ENCODE measurements around the gene MATCAP1.

DNA sequence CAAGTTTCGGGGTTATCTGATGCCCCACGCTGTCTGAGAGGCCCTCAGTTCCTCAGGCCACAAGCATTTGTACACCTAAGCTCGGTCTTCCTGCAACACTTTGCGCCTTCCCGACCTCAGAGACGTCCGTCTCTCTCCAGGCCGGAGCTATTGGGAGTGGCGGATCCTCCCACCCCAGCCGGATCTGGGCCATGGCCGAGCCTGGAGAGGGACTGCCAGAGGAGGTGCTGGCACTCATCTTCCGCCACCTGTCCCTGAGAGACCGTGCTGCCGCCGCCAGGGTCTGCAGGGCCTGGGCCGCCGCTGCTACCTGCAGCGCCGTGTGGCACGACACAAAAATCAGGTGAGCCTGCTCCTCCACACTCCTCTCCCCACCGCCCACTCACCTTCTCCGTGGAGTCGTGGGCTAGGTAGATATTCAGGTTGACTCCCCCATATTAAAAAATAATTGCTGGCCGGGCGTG lies 22.1 kb downstream of the MATCAP1 start:
- TF ChIP-seq CTCF (conservative IDR thresholded peaks at IDR 0.05 in 1 of 2, IDR thresholded peaks at IDR 0.05 in 1 of 2; ENCODE audit: extremely low read depth in 1 of 2, insufficient read depth in 1 of 2, low read depth in 1 of 2, low read length in 2 of 2) (no peak), EZH2 (IDR thresholded peaks at IDR 0.05; ENCODE audit: borderline replicate concordance, low read length) (no peak)

All from mammary epithelial cell (primary cell).